HL-60/S4 treated with retinoic acid at 250 ng/mL for 4 days and 3 days (cell line): Measurements from ENCODE around the gene TRDN.

Experiments
- in situ Hi-C: fragments of 300-500 bp; cut with MboI; formaldehyde crosslinking; loops from 2 replicates; pipeline ENCODE4 v1.7.0; 2022; ENCODE audit warnings: low sequenced_read_pairs

TRDN gene

GRCh38 chr6:123636782-123637181, at the start of gene TRDN:
TSS of gene TRDN (minus strand) at chr6:123636950. CDS start at chr6:123636775, 175 bp downstream.
- in situ Hi-C loops: no loop called here

GRCh38 chr6:123681957-123682462, 45.3 kb upstream of the TRDN start:
- in situ Hi-C loops: no loop called here

- in situ Hi-C loops: no loop called here
Observed at GRCh38 chr6:123677897-123678296, 41.1 kb upstream of the TRDN start.

- in situ Hi-C loops: no loop called here
Observed at GRCh38 chr6:123676793-123677192, 40.0 kb upstream of the TRDN start.

GRCh38 chr6:123668965-123669591, 32.3 kb upstream of the TRDN start:
- in situ Hi-C loops: no loop called here

- in situ Hi-C loops: no loop called here
Observed at GRCh38 chr6:123668063-123668462, 31.3 kb upstream of the TRDN start.

- in situ Hi-C loops: no loop called here
Observed at GRCh38 chr6:123663436-123663835, 26.7 kb upstream of the TRDN start.

GRCh38 chr6:123662757-123663156, 26.0 kb upstream of the TRDN start:
- in situ Hi-C loops: no loop called here

- in situ Hi-C loops: no loop called here
Observed at GRCh38 chr6:123661105-123661891, 24.5 kb upstream of the TRDN start.

- in situ Hi-C loops: no loop called here
Observed at GRCh38 chr6:123659960-123660748, 23.4 kb upstream of the TRDN start.

- in situ Hi-C loops: no loop called here
Observed at GRCh38 chr6:123658848-123659247, 22.1 kb upstream of the TRDN start.

- in situ Hi-C loops: no loop called here
Observed at GRCh38 chr6:123655521-123656306, 19.0 kb upstream of the TRDN start.

- in situ Hi-C loops: no loop called here
Observed at GRCh38 chr6:123648723-123649122, 12.0 kb upstream of the TRDN start.

- in situ Hi-C loops: no loop called here
Observed at GRCh38 chr6:123648020-123648580, 11.3 kb upstream of the TRDN start.

GRCh38 chr6:123641497-123641896, 4.7 kb upstream of the TRDN start:
- in situ Hi-C loops: no loop called here

- in situ Hi-C loops: no loop called here
Observed at GRCh38 chr6:123640567-123641187, 3.9 kb upstream of the TRDN start.

GRCh38 chr6:123638865-123639264, 2.1 kb upstream of the TRDN start:
- in situ Hi-C loops: no loop called here

GRCh38 chr6:123636282-123636681, 468 bp downstream of the TRDN start:
- in situ Hi-C loops: no loop called here

GRCh38 chr6:123635567-123635966, 1.2 kb downstream of the TRDN start:
- in situ Hi-C loops: no loop called here

GRCh38 chr6:123635144-123635543, 1.6 kb downstream of the TRDN start:
- in situ Hi-C loops: no loop called here
